Activated naive CD8-positive, alpha-beta T cell treated with anti-CD3 and anti-CD28 coated beads, Interleukin-2, amount 50 U/mL, for 24 hours (primary cell): ENCODE results near the gene TESK2.
"Not testable (repeated sequence)": the region's sequence is repeated elsewhere in the genome, so short reads cannot be mapped to it uniquely, and the experiment has no call there.

Experiments used
- ATAC-seq: fragments of 150-1000 bp; cut with Tn5 transposase; one replicate; pipeline ENCODE4 v1.10.0; 2021
- DNase-seq: peaks from one replicate; pipeline ENCODE4 v3.0.0; 2021
- H3K27ac Mint-ChIP-seq: one replicate; pipeline ENCODE4 v1.8.0; 2021; ENCODE audit warnings: mild to moderate bottlenecking, mixed read lengths
- H3K27me3 Mint-ChIP-seq: one replicate; pipeline ENCODE4 v1.8.0; 2021; ENCODE audit warnings: mixed read lengths
- H3K36me3 Mint-ChIP-seq: one replicate; pipeline ENCODE4 v1.8.0; 2021; ENCODE audit warnings: low read depth, mixed read lengths
- H3K4me1 Mint-ChIP-seq: one replicate; pipeline ENCODE4 v1.8.0; 2021; ENCODE audit warnings: mixed read lengths
- H3K4me3 Mint-ChIP-seq: one replicate; pipeline ENCODE4 v1.8.0; 2021; ENCODE audit warnings: mild to moderate bottlenecking, moderate library complexity, mixed read lengths
- H3K9me3 Mint-ChIP-seq: one replicate; pipeline ENCODE4 v1.8.0; 2021; ENCODE audit warnings: mixed read lengths

Gene TESK2

DNA sequence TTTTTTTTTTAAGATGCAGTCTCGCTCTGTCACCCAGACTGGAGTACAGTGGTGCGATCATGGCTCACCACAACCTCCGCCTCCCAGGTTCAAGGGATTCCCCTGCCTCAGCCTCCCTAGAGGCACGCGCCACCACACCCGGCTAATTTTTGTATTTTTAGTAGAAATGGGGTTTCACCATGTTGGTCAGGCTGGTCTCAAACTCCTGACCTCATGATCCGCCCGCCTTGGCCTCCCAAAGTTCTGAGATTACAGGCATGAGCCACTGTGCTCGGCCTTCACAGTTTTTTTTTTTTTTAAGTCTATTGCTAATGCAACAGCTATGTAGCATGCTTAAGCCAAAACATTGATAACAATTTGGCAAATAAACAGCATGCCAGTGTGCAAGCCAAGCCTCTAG lies 23.6 kb downstream of the TESK2 start:
- not testable (repeated sequence) for DNase-seq, ATAC-seq, H3K27me3 Mint-ChIP-seq, H3K9me3 Mint-ChIP-seq, H3K27ac Mint-ChIP-seq, H3K4me1 Mint-ChIP-seq, H3K36me3 Mint-ChIP-seq, H3K4me3 Mint-ChIP-seq

DNA sequence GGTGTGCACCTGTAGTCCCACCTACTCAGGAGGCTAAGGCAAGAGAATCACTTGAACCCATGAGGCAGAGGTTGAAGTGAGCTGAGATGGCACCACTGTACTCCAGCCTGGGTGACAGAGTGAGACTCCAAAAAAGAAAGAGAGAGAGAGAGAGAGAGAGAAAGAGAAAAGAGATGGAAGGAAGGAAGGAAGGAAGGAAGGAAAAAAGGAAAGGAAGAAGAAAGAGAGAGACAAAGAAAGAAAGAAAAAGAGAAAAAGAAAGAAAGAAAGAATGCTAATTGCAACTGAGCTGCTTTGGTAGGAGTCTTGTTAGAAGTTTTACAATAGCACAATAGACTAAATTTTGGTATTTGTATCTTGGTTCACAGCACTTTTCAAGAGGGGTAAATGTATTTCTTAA lies 25.7 kb downstream of the TESK2 start:
- Mint-ChIP-seq H3K4me3 (no peak overlapping the region), H3K36me3 (no peaks in the 10 kb centered on the region), H3K4me1 (peaks cover 6% of the 10 kb centered on the region), H3K27ac (no peak overlapping the region), H3K27me3 (no peaks in the 10 kb centered on the region), H3K9me3 (no peaks in the 10 kb centered on the region)
- no peak for DNase-seq
- no peak for ATAC-seq

DNA sequence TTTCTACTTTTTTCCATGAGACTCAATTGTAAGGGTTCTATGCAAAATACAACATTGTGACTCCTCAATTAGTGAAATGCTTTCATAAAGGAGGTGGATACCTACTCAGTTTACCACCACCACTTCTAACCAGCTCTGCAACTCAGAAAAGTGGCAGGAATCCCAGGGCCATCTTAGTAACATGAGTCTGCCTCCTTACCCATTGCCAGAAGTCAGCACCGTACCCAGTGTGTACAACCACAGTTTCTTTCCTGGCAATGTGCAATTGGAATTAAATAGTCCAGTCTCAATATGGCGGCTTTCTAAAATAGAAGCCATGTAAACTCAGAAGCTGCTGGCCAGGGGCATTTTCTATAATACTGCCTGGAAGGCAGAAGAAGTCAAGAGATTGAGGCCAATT lies 32.1 kb downstream of the TESK2 start:
- no peak for DNase-seq
- H3K4me1 Mint-ChIP-seq = no peaks in the 10 kb centered on the region
- no peaks in the 10 kb centered on the region for H3K9me3 Mint-ChIP-seq
- H3K27me3 Mint-ChIP-seq = no peaks in the 10 kb centered on the region
- H3K4me3 Mint-ChIP-seq = no peak overlapping the region
- no peak for ATAC-seq
- H3K36me3 Mint-ChIP-seq = no peaks in the 10 kb centered on the region
- H3K27ac Mint-ChIP-seq = no peak overlapping the region

DNA sequence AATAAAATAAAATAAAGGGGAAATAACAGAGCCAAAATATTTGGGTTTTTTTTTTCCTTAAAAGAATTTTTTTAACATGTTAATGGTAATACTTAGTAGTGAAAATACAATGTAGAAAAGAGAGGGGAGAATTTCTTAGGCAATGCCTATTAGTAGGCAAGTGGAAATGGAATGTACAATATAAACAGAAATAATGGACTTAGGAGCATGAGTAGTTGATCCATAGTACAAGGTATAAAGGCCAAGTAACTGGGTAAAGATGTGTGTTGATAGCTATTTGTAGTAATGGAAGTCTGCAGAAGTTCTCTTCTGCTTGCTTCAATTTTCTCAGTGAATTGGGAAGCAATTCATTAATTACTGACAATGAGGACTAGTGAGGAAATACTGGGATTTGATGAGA lies 34.4 kb downstream of the TESK2 start:
- Mint-ChIP-seq H3K4me1 (no peaks in the 10 kb centered on the region), H3K36me3 (no peaks in the 10 kb centered on the region), H3K27ac (no peak overlapping the region), H3K9me3 (no peaks in the 10 kb centered on the region), H3K27me3 (no peaks in the 10 kb centered on the region), H3K4me3 (no peak overlapping the region)
- ATAC-seq (no peak), DNase-seq (no peak)

DNA sequence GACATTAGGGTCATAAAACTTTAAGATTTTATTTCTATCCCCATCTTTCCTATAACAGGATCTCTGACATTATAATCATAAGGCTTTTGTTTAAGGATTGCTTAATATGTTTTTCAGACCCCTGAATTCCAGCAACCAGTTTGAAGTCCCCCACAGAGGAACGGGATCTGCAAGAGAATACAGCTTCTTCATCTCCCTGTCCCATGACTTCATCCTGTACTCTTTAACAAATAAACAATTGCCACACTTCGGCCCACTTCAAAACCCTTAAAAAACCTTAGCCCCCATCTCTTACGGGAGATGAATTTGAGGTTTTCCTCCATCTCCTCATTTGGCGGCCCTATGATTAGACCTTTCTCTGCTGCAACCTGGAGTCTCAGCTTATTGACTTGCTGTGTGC lies 35.8 kb downstream of the TESK2 start:
- DNase-seq (no peak), ATAC-seq (no peak)
- Mint-ChIP-seq H3K4me3 (no peak overlapping the region), H3K36me3 (no peaks in the 10 kb centered on the region), H3K27me3 (no peaks in the 10 kb centered on the region), H3K4me1 (no peaks in the 10 kb centered on the region), H3K27ac (no peak overlapping the region), H3K9me3 (no peaks in the 10 kb centered on the region)

DNA sequence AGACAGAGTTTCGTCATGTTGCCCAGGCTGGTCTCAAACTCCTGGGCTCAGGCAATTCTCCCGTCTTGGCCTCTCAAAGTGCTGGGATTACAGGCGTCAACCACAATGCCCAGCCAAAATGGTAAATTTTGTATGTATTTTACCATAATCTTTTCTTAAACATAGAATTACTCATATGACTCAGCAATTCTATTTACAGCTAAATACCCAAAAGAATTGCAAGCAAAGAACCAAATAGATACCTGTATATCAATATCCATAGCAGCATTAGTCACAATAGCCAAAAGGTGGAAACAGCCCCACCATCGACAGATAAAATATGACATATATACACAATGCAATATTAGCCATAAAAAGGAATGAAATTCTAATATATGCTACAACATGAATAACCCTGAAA lies 36.5 kb downstream of the TESK2 start:
- Mint-ChIP-seq H3K4me3 (no peak overlapping the region), H3K27ac (no peak overlapping the region), H3K9me3 (no peaks in the 10 kb centered on the region), H3K4me1 (no peaks in the 10 kb centered on the region), H3K36me3 (no peaks in the 10 kb centered on the region), H3K27me3 (no peaks in the 10 kb centered on the region)
- ATAC-seq = no peak
- DNase-seq = no peak

DNA sequence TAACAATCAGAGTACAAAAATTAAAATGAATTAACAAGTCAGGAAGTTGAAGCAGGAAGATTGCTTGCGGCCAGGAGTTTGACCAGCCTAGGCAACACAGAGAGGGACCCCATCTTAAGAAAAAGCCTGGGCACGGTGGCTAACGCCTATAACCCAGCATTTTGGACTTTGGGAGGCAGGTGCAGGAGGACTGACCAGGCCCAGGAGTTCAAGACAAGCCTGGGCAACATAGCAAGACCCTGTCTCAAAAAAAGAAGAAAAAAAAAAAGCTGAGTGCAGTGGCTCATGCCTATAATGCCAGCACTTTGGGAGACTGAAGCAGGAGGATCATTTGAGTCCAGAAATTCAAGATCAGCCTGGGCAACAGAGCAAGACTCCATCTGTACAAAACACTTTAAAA lies 38.5 kb downstream of the TESK2 start:
- Mint-ChIP-seq H3K9me3 (no peaks in the 10 kb centered on the region), H3K4me3 (no peak overlapping the region), H3K36me3 (no peaks in the 10 kb centered on the region), H3K27ac (no peak overlapping the region), H3K4me1 (no peaks in the 10 kb centered on the region), H3K27me3 (no peaks in the 10 kb centered on the region)
- no peak for ATAC-seq
- no peak for DNase-seq

DNA sequence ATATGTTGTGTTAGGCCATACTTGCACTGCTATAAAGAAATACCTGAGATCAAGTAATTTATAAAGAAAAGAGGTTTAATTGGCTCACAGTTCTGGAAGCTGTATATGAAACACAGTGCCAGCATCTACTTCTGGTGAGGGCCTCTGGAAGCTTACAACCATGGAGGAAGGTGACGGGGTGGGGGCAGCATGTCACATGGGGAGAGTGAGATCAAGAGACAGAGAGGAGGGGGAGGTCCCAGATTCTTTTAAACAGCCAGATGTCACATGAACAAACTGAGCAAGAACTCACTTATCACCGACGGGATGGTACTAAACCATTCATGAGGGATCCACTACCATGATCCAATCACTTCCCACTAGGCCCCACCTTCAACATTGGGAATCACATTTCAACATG lies 42.6 kb downstream of the TESK2 start:
- no peaks in the 10 kb centered on the region for H3K36me3 Mint-ChIP-seq
- no peaks in the 10 kb centered on the region for H3K27me3 Mint-ChIP-seq
- no peak for DNase-seq
- H3K9me3 Mint-ChIP-seq = no peaks in the 10 kb centered on the region
- no peak overlapping the region for H3K27ac Mint-ChIP-seq
- no peaks in the 10 kb centered on the region for H3K4me1 Mint-ChIP-seq
- no peak overlapping the region for H3K4me3 Mint-ChIP-seq
- ATAC-seq = no peak

DNA sequence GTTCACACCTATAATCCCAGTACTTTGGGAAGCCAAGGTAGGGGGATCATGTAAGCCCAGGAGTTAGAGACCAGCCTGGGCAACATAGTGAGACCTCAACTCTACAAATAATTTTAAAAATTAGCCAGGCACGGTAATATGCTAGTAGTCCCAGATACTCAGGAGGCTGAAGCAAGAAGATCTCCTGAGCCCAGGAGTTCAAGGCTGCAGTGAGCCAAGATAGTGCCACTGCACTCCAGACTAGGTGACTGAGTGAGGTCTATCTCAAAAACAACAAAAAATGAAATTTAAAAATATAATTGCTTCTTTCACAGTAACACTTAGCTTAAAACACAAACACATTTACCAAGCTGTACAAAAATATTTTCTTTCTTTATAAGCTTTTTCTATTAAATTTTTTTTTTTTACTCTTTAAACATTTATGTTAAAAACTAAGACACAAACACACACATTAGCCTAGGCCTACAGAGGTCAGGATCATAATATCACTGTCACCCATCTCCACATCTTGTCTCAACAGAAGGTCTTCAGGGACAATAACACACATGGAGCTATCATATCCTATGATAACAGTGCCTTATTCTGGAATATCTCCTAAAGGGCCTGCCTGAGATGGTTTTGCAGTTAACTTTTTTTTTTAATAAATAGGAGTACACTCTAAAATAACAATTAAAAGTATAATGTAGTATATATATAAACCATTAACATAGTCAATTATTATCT lies 43.9 kb downstream of the TESK2 start:
- Mint-ChIP-seq H3K4me1 (no peaks in the 10 kb centered on the region), H3K27ac (no peak overlapping the region), H3K36me3 (no peaks in the 10 kb centered on the region), H3K9me3 (no peaks in the 10 kb centered on the region), H3K4me3 (no peak overlapping the region), H3K27me3 (no peaks in the 10 kb centered on the region)
- ATAC-seq (no peak), DNase-seq (no peak)

DNA sequence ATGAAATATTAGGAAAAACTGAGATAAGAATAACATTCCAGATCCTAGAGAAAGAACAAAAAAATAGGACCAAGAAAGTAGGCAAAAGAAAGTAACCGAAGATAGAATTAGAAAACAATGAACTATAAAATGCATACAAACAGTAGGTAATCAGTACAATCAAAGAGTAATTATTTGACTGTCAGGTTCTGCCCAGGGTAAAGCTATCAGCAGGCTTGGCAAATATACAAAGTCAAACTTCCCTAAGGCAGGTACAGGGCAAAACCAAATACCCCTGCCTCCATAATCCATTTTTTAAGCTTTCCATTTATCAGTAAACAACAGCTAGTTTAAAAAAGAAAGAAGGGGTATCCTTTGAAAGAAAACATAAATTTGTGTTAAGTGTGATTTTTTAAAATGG lies 44.4 kb downstream of the TESK2 start:
- Mint-ChIP-seq H3K4me1 (no peaks in the 10 kb centered on the region), H3K27me3 (no peaks in the 10 kb centered on the region), H3K36me3 (no peaks in the 10 kb centered on the region), H3K4me3 (no peak overlapping the region), H3K9me3 (no peaks in the 10 kb centered on the region), H3K27ac (no peak overlapping the region)
- DNase-seq (no peak), ATAC-seq (no peak)

DNA sequence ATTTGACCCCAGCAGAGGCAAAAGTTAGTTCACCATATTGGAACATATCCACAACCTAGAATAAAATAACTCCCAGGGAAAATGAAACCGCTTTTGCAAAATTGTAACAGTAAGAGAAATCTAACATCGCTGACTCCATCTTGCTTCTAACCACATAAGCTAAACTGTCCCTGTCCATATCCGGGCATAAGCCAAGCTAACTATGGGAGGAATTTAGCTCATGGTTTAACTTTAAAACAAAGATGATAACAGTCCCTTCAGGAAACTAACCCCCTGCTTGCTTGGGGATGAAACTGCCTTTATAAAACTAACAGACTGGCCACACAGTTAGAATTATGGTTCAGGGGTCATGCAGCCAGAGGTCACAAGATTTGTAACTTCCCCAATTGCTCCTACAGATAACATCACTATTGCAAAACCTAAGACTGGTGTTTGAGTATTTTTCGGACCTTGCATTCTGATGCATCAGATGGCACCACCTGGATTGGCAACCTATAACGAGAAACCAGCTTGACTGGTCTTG lies 46.3 kb downstream of the TESK2 start:
- Mint-ChIP-seq H3K36me3 (no peaks in the 10 kb centered on the region), H3K4me1 (no peaks in the 10 kb centered on the region), H3K27ac (no peak overlapping the region), H3K9me3 (no peaks in the 10 kb centered on the region), H3K4me3 (no peak overlapping the region), H3K27me3 (no peaks in the 10 kb centered on the region)
- no peak for ATAC-seq
- no peak for DNase-seq

DNA sequence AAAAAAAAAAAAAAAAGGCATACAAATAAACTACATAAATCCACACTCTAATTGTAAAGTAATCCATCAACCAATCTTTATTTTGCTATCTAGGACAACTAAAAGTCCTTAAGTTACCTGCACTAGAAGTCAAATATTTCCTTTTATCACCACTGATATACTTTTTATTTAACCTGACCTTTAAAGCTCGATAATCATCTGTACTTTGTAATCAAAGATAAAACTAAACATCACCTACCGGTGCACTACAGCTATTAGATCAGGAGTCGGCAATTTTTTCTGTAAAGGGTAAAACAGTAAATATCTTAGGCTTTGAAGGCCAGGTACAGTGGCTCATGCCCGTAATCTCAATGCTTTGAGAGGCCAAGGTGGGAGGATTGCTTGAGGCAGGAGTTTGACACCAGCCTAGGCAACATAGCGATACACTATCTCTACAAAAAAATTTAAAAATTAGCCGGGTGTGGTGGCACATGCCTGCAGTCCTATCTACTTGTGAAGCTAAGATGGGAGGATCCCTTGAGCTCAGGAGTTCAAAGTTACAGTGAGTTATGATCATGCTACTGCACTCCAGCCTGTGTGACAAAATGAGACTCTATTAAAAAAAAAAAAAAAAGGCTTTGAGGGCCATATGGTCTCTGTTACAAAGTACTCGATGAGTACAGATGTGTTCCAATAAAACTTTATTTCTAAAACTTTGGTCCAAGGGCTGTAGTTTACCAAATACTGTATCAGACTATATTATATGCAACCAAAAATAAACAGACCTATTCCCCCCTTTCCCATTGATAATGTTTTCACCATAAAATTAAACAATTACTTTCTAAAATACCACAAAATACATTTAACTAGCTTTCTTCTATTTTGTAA lies 47.1 kb downstream of the TESK2 start:
- Mint-ChIP-seq H3K9me3 (no peaks in the 10 kb centered on the region), H3K4me1 (no peaks in the 10 kb centered on the region), H3K27ac (no peak overlapping the region), H3K36me3 (no peaks in the 10 kb centered on the region), H3K27me3 (no peaks in the 10 kb centered on the region), H3K4me3 (no peak overlapping the region)
- ATAC-seq (no peak), DNase-seq (no peak)

DNA sequence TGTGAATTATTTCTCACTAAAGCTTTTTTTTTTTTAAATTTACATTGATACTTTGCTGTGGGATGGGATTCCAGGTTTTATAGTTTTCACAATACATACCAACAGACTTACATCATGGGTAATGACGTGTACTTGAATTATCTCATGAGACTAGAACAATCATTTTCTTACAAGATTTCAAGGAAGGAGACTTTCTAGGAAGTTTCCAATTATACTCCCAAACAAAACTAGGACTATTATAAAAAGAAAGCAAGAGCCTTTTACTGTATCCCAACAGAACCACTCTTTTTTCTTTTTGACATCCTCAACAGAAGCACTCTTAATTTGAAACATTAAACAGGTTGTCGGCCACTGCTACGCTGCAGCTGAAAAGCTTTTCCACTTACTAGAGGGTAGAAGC lies 48.7 kb downstream of the TESK2 start:
- no peak for DNase-seq
- no peaks in the 10 kb centered on the region for H3K27me3 Mint-ChIP-seq
- no peak overlapping the region for H3K27ac Mint-ChIP-seq
- ATAC-seq = no peak
- no peaks in the 10 kb centered on the region for H3K36me3 Mint-ChIP-seq
- no peak overlapping the region for H3K4me3 Mint-ChIP-seq
- no peaks in the 10 kb centered on the region for H3K9me3 Mint-ChIP-seq
- no peaks in the 10 kb centered on the region for H3K4me1 Mint-ChIP-seq

DNA sequence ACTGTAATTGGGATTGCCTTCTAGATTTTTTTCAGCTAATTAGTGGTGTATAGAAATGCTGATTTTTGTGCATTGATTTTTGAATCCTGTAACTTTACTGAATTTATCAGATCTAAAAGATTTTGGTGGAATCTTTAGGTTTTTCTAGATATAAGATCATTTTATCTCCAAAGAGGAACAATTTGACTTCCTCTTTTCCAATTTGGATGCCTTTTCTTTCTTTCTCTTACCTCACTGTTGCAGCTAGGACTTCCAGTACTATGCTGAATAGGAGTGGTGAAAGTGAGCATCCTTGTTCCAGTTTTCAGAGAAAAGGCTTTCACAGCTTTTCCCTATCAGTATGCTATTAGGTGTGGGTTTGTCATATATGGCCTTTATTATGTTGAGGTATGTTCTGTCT lies 53.6 kb downstream of the TESK2 start:
- no peaks in the 10 kb centered on the region for H3K36me3 Mint-ChIP-seq

DNA sequence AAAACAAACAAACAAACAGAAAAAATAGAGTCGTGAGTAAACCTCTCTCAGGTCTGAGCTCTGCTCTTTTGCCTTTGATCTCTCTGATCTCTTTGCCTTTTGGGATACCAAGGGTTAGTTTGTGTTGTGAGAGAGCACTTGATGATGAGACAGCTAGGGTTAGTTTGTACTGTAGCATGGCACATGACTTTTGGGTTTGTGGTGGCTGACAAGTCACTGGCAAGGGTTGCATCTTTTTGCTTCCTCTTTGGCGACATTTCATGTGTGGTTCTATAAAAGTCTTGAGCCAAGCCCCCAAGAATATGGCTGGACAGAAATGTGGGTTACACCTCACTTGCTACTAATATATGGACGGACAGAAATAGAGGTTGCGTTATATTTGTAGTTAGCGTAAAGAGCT lies 60.5 kb downstream of the TESK2 start:
- Mint-ChIP-seq H3K36me3 (no peaks in the 10 kb centered on the region), H3K27ac (no peak overlapping the region), H3K4me1 (peaks cover 8% of the 10 kb centered on the region), H3K27me3 (no peaks in the 10 kb centered on the region), H3K4me3 (no peak overlapping the region), H3K9me3 (no peaks in the 10 kb centered on the region)
- DNase-seq (no peak), ATAC-seq (no peak)

More for the DNA sequence above, 53.6 kb downstream of the TESK2 start:
- H3K4me3 Mint-ChIP-seq = no peak overlapping the region
- no peaks in the 10 kb centered on the region for H3K27me3 Mint-ChIP-seq
- H3K27ac Mint-ChIP-seq = no peak overlapping the region
- H3K9me3 Mint-ChIP-seq = no peaks in the 10 kb centered on the region
- DNase-seq (no peak), ATAC-seq (no peak)
- H3K4me1 Mint-ChIP-seq = no peaks in the 10 kb centered on the region
